Bladder microvascular endothelial cell (primary cell): ENCODE results near the gene TMEM92. TPM values are rescaled to one million over a fixed set of nuclear protein-coding genes. Genes with fewer than 3 reads are reported as not detected.

Source experiments
- total RNA-seq: library from RNA; depleted of rRNA; stranded (reverse); fragments of >200 nt; gene quantifications from 2 replicates; pipeline ENCODE4 v1.2.3, GENCODE V29; 2014

The TMEM92 gene
- total RNA-seq: under 0.01 TPM in 1 of 2 replicates, not detected in the other

DNA sequence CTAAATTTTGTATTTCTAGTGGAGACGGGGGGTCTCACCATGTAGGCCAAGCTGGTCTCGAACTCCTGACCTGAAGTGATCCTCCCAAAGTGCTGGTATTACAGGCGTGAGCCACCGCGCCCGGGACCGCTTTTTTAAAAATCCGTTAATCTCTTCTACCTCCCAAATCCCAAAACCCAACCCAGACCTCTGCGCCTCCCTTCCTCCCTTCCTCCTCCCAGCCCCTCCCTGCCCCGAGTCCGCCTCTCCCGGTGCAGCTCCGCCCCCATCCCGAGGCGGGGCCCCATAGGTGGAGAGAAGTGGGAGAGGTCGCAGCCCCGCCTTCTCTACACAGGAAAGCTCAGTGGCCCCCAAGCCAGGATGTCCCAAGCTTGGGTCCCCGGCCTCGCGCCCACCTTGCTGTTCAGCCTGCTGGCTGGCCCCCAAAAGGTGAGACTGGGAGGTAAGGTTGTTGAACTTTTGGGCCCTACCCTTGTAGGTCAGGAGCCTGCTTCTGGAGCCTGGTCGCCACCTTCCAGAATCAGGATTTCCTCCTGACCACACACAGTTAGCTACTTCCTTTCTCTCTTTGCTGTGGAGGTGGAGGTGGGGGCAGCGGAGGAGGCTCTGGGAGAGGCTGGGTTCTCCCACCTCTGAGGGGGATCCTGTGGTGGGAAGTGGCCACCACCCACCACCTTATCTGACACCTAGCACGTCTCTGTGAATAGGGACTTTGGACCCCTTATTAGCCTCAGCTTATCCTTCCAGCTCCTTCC is at the start of gene TMEM92:
TMEM92 (plus strand) TSS at position 325 of the 755 bp plus-strand sequence; CDS start at position 361, 36 bp downstream.

Other genes with a start within 250 kb of the TMEM92 start
- gene ITGA3, start 218.4 kb upstream of the TMEM92 start, total RNA-seq: 66.2 and 285 TPM in 2 replicates
- 11.0 and 15.2 TPM in 2 replicates for gene PDK2, start 179.1 kb upstream of the TMEM92 start, total RNA-seq
- 2.9 and 14.1 TPM in 2 replicates for gene SAMD14, start 144.3 kb upstream of the TMEM92 start, total RNA-seq
- 23.8 and 31.8 TPM in 2 replicates for gene PPP1R9B, start 123.8 kb upstream of the TMEM92 start, total RNA-seq
- gene SGCA, start 108.5 kb upstream of the TMEM92 start, total RNA-seq: not detected in 2 replicates
- 7.6 and 45.2 TPM in 2 replicates for gene COL1A1, start 72.8 kb upstream of the TMEM92 start, total RNA-seq
- gene XYLT2, start 71.7 kb downstream of the TMEM92 start, total RNA-seq: 18.5 and 26.9 TPM in 2 replicates
- gene MRPL27, start 98.7 kb downstream of the TMEM92 start, total RNA-seq: 46.3 and 48.2 TPM in 2 replicates
- gene EME1, start 98.8 kb downstream of the TMEM92 start, total RNA-seq: 2.9 and 3.9 TPM in 2 replicates
- gene LRRC59, start 123.1 kb downstream of the TMEM92 start, total RNA-seq: 107 and 162 TPM in 2 replicates
- 11.7 and 15.7 TPM in 2 replicates for gene ACSF2, start 151.8 kb downstream of the TMEM92 start, total RNA-seq
- gene CHAD, start 194.4 kb downstream of the TMEM92 start, total RNA-seq: not detected in 2 replicates
- gene RSAD1, start 204.4 kb downstream of the TMEM92 start, total RNA-seq: 8.9 and 24.0 TPM in 2 replicates
- 0.16 and 0.69 TPM in 2 replicates for gene MYCBPAP, start 234.0 kb downstream of the TMEM92 start, total RNA-seq